PFSK-1 (cell line): Measurements from ENCODE around the gene COX6A1.

Experiments used
- POLR2AphosphoS5 ChIP-seq: IDR thresholded peaks from 2 replicates; pipeline ENCODE4 v1.6.1; 2012; ENCODE audit warnings: low read depth, mild to moderate bottlenecking, control low read depth, low read length, moderate library complexity
- REST ChIP-seq, 2 experiments: IDR thresholded peaks; 2 replicates each; pipeline versions ENCODE4 v1.6.1 to v1.8.0; 2011 to 2012; ENCODE audit warnings: low read depth in 2 of 2, low read length in 2 of 2, control low read depth in 1 of 2, inconsistent platforms in 1 of 2, mild to moderate bottlenecking in 1 of 2, moderate library complexity in 1 of 2; ENCODE audit not compliant: insufficient read depth in 1 of 2
- SIN3A ChIP-seq: IDR thresholded peaks from 2 replicates; pipeline ENCODE4 v1.6.1; 2012; ENCODE audit warnings: mild to moderate bottlenecking, low read length, moderate library complexity, borderline replicate concordance; ENCODE audit not compliant: insufficient read depth
- TAF1 ChIP-seq: IDR thresholded peaks from 2 replicates; pipeline ENCODE4 v1.6.1; 2012; ENCODE audit warnings: low read length, control low read depth, borderline replicate concordance; ENCODE audit not compliant: insufficient read depth

- TF ChIP-seq TAF1 = no peak
- no peak for TF ChIP-seq POLR2AphosphoS5
- TF ChIP-seq REST (IDR thresholded peaks at IDR 0.05; ENCODE audit: insufficient read depth in 1 of 2, low read depth in 2 of 2, low read length in 2 of 2) = no peak
- no peak for TF ChIP-seq SIN3A
These were observed 19.9 kb upstream of the COX6A1 start for GRCh38 chr12:120417917-120418580.
